ENCODE results near the gene PDZK1IP1.

The PDZK1IP1 gene

DNA sequence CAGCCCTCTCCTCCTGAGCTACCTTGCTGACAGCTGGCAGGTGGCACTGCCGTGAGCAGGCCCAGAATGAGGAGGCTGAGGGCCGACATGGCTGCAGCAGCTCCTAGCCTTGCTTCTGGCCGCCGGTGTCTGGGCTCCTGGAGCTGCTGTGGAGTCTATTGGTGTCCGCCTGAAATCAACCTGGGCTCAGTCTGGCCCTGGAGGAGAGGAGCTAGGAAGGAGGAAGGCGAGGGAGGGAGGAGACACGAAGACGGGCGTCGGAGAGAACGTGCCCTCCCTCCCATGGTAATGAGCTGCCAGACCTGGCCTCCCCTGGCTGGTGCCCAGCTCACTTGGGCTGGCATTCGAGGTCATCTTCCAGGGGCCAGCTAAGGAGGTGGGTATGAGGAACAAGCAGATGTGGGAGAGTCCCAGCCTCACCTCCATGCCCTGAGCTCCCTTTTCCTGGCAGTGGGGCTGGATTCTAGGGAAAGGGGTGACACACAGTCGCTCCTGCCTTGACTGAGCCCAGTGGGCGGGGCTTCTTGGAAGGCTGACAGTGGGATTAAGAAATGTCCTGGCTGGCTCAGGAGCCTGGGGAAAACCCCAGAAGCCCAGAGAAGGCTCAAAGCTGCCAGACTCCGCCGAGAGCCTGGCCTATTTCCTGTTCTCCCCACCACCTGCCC is at the start of gene PDZK1IP1:
Gene PDZK1IP1 (minus strand): TSS at position 193 of the 665 bp plus-strand sequence. CDS start 104 bp downstream, at position 89.
- peak; percentile 67 for DNase-seq (ENCODE audit: low read depth, low spot score)

- DNase-seq (ENCODE audit: low read depth, low spot score), result no peak
Observed at GRCh38 chr1:47238935-47239592, 49.2 kb upstream of the PDZK1IP1 start.

DNA sequence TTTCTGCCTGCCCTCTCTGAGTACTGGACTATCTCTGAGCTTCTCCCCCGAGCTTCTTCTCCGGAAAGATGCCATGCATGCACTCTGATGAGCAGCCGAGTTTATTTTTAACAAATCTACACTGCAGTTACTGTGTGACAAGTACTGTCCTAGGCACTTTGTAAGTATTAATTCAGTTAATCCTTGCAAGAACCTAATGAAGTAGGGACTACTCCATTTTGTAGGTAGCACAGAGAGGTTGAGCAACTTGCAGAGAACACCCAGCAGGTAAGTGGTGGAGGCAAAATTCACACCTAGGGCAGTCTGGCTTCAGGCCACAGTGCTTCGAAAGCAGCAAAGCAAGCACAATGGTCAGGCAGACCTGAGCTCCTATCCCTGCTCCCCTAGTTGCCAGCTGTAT is 46.0 kb upstream of the PDZK1IP1 start:
- DNase-seq (ENCODE audit: low read depth, low spot score), result no peak

- DNase-seq (ENCODE audit: low read depth, low spot score), result no peak
Observed at GRCh38 chr1:47235241-47235681, 45.4 kb upstream of the PDZK1IP1 start.

GRCh38 chr1:47233186-47233585 is 43.4 kb upstream of the PDZK1IP1 start:
- no peak for DNase-seq (ENCODE audit: low read depth, low spot score)

DNA sequence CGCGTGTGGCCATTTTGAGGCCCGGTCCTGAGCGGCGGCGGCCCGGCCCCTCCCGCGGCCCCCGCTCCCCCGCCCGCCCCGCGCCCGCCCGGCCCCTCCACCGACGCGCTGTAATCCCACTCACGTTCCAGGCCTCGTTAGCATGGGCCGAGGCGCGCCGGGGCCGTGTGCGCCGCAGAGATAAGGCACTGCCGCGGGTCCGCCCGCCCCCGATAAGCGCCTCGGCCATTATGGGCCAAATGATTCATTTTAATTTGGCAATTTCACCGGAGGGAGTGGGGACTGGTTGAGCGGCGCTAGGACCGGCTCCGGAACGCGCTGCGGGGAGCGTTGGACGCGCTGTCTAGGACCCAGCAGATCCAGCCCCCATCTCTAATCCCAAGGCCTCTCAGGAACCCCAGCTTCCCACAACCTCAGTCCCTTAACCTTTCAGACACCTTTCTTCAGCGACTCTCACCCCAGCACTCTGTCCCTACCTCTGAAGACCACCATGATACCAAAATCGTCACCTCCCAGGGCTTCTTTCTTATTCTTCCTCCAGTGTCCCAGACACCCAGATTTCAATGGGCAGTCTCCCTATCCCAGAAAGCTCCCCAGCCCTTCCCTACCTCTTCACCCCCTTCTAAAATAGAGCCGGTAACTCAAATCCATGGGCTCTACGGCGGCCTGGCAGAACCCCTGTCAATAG is 42.5 kb upstream of the PDZK1IP1 start, which contains the start of gene TAL1:
Gene TAL1 (minus strand): TSS at position 39 of the 688 bp plus-strand sequence. CDS start 6,337 bp downstream, outside the sequence.
- no peak for DNase-seq (ENCODE audit: low read depth, low spot score)

DNA sequence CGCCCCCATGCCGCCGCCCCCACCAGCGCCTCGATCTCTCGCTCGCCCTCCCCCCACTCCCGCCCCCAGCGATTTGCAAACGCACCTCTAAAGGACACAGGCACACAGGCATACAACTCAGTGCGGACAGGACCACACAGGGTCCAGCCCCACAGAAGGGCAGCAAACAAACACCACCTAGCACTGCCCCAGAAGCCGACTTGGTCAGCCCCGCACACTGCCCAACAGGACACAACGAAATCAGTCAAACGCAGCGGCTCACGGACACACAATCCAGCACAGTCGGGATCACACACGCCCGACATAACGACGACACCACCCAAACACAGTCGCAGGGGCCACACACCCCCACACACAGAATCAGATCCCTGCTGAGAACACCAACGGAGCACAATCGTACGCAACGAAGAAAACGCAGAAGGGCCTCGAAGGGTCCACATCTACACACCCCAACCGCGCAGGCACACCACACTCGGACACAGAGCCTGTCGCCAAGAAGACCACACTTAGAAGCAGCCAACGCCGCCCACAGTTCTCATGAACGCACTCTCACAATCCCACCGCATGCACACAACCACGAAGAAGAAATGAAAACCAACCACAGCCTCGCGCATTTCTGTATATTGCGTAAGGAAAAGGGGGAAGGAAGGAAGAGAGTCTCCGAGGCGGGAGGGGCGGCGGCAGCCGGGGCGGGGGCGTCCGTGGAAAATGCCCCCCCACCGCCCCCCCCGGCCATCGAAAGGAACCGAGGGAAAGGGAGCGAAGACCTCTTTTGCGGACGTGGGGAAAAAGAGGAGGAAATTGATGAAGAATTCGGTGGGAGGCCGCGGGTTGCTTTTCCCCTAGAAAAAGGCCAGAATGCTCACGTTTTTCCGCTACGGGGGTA is 41.7 kb upstream of the PDZK1IP1 start:
- peak; percentile 69 for DNase-seq (ENCODE audit: low read depth, low spot score)

DNA sequence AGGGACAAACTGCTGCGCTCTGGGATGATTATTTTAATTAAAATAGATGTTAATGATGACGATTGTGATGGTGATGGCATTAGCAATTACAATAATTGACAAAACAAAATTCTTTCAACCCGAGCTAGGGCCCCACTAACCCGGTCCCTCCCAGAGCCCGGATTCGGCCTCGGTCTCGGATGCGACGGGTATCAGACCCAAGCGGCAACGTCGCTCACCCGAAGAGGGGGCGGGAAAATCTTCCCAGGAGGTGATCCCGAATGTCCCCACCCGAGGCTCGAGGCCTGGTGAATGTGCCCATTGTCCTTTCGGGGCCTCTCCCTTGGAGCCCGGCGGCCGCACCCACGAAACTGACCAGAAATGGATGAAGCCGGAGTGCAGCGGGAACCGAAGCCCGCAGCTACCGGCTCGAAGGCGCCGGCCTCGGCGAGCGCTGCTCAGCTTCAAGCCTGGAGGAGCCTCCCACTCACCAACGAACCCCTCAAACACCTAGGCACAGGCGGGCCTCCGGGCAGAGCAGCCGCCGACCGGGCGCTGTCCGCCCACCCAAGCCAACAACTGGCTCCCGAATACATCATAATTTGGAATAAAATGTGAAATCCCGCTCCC is 41.0 kb upstream of the PDZK1IP1 start:
- peak; percentile 65 for DNase-seq (ENCODE audit: low read depth, low spot score)

DNA sequence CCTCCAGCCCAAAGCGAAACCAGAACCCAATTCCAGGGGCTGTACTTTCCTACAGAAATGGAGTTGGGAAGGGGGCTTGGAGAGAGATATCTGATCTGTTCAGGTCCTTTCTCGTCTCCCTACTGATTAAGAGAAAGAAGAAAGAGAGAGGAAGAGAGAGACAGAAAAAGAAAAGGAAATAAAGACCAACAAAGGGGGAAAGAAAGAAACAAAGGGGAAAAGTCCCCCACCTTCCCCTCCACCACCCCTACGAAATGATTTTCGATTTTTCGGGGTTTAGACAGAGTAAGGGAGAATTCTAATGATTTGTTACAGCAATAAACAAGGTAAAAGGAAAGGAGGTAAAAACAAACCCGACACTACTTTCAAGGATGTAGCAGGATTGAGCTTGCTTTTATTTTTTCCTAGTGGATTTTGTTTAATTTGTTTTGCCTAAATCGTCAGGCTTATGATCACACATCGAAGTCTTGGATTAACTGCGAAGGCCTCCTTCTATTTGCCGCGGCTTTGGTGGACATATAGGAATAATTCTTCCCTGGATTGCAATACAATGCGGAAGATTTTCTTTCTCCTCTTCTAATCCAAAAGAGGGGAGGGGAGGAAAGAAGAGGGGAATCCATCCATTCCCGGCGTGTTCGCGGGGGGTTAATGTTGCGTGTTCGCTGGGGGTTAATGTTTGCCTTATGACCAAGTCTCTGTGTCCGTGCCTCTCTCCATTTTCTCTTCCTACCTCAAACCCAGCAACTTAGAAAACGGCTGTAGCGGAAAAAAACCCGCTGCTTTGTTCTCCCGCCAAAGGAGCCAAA is 40.3 kb upstream of the PDZK1IP1 start:
- no peak for DNase-seq (ENCODE audit: low read depth, low spot score)

DNA sequence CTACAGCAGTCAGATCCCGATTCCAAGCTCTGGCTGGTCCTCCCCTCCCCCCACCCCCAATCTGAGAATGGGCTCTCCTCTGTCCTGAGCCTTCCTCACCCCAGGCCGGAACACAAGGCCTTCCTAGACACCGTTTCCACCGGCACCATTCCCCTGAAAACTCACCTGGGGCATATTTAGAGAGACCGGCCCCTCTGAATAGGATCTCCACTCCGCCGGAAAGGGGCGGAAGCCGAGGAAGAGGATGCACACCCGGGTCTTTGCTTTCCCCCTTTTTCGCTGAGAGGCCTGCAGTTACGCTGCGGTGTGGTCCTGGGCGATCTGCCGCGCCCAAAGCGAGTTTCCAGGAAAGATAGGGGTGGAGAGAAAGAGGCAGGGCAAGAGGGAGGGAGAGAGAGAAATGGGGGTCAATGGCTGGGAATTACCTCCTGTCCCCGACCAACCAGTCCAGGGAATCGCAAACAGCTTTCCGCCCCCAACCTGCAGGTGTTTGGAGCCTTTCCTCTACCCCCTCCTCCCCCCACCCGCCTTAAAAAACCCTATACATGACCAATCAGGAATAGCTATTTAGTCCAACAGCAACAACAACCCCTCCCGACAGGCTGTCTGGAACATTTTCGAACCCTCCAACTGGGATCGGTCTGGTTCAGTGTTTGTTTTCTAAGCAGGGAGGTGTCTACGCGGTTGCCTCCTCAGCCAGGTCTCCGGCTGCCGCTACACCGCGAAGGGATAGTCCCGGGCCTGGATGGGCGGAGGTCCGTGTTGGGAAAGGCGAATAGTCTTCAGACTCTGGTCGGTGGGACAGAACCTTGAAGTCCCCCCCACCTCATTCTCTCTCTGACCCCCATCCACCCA is 39.4 kb upstream of the PDZK1IP1 start:
- peak; percentile 52 for DNase-seq (ENCODE audit: low read depth, low spot score)

GRCh38 chr1:47228644-47229030 is 38.8 kb upstream of the PDZK1IP1 start:
- DNase-seq (ENCODE audit: low read depth, low spot score), result no peak

DNA sequence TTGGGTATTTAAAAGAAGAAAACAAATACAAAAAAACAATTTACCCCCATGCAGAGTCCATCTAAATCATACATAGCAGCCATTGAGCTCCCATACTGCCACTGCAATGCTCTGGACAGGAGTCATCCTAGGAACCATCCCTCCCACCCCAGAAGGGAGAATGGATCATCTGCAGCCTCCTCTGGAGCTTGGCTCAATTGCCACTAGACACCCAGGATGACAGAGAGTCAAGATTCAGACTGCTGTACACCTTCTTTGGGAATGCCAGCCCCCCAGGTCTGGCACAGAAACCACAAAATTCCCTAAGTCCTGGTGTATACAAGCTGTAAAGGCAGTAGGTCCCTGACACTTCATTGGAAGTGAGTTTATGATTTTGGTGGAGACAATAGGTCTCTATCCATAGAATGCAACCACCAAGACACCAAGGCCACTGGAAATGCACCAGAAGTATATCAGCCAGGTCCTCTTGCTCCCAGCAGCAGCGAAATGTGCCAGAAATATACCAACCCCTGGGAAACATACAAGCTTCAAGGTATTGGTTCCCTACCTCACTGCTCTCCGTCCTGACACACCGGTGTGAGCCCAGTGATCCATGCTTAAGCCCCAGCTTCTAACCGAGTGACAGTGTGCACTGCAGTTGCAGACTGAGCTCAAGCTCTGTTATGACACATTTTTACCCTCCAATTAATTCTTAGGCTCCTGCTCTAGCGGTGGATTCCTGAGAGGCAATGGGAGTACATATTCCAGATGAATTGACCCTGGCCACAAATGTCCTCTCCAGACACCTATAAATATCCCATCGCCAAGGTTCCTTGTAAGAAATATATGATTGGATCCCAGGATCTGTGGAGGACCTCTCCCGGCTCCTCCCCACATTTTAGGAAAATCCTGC is 37.8 kb upstream of the PDZK1IP1 start:
- no peak for DNase-seq (ENCODE audit: low read depth, low spot score)

GRCh38 chr1:47226839-47227215 is 37.0 kb upstream of the PDZK1IP1 start:
- no peak for DNase-seq (ENCODE audit: low read depth, low spot score)

- DNase-seq (ENCODE audit: low read depth, low spot score), result no peak
Observed at GRCh38 chr1:47226121-47226838, 36.4 kb upstream of the PDZK1IP1 start.

DNA sequence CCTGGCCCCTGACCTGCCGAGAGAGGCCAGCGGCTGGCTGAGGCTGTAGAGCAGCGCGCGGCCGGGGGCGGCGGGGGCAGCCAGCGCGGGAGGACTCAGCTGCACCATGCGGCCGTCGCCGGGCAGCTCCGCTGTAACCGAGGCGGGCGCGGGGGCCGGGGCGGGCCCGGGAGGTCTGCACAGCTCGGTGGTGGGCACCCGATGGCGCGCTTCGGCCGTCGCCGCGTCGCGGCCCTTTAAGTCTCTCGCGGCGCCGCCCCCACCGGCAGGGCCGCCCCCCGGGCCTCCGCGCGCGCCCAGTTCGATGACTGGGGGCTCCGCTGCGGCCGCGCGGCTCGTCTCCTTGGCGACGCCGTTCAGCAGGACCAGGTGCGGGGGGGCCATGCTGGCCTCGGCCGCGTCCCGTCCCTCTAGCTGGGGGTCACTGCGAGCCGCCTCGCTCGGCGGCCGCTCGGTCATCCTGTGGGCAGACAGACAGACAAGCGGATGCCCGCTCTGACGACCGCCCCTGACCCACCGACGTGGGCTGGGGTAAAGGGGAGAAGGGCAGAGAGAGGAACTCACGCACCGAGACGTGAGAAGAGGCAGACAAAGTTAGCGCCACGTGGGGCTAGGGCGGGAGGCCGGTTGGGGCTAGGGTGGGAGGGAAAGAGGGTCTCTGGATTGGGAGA is 35.7 kb upstream of the PDZK1IP1 start:
- no peak for DNase-seq (ENCODE audit: low read depth, low spot score)

- no peak for DNase-seq (ENCODE audit: low read depth, low spot score)
Observed at GRCh38 chr1:47224676-47225399, 35.0 kb upstream of the PDZK1IP1 start.

All from ELF-1 (cell line).